NB4 (cell line): Measurements from ENCODE around the gene PDK2.

Experiments
- DNase-seq: peaks from one replicate; pipeline ENCODE4 v3.0.0; 2010; ENCODE audit warnings: low read depth
- H3K4me3 ChIP-seq: one replicate; pipeline ENCODE4 v1.5.1; 2011; ENCODE audit warnings: mild to moderate bottlenecking, low read depth, low read length, moderate library complexity
- MYC ChIP-seq: IDR thresholded peaks from 2 replicates; pipeline ENCODE4 v1.6.1; 2011; ENCODE audit warnings: low read depth, low read length
- POLR2A ChIP-seq: IDR thresholded peaks from 2 replicates; pipeline ENCODE4 v1.6.1; 2011; ENCODE audit warnings: mild to moderate bottlenecking; ENCODE audit not compliant: insufficient read length; ENCODE audit errors: extremely low read depth
- TF ChIP-seq, protein P1 (sequence below): IDR thresholded peaks from 2 replicates; pipeline ENCODE4 v1.6.1; 2011; ENCODE audit warnings: low read depth, low read length
- TF ChIP-seq, protein P2 (sequence below): IDR thresholded peaks from one replicate; pipeline ENCODE4 v1.5.1; 2012; ENCODE audit warnings: low read depth, low read length

Gene PDK2

DNA sequence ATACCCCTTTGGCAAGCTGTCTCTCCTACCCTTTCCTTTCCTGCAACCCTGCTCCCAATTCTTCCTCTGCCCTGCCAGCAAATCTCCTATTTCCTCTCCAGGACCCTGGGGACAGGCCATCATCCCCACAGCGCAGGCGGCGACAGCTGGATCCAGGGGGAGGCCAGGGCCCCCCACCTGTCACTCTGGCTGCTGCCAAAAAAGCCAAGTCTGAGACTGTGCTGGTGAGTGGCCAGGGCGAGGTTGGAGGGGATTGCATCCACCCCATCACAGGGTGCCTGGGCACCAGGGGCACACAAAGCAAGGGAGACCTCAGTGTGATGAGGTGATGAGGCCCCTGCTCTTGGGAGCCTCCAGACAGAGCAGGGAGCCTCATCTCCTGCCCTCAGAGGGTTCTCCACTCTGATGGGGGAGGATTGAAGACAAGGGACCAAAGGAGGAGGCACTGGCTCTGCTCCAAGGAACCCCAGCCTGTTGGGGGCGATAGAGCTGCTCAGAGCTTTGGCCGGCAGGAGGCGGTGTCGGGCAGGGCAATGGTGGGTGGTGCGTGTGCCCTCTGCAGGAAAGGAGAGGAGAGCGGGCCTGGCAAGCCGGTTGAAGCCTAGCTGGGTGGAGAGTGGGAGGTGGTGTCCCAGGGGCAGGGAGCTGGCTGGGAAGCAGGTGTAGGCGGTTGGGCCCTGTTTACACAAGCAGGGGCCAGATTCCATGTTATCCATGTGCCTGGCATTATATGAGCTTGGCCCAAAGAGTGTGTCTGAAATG, 15.6 kb upstream of the PDK2 start:
- DNase-seq, result peak; percentile 68
- TF ChIP-seq, protein P1, sequence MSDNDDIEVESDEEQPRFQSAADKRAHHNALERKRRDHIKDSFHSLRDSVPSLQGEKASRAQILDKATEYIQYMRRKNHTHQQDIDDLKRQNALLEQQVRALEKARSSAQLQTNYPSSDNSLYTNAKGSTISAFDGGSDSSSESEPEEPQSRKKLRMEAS, result no peak
- no peak for TF ChIP-seq POLR2A
- TF ChIP-seq MYC, result no peak
- TF ChIP-seq, protein P2, sequence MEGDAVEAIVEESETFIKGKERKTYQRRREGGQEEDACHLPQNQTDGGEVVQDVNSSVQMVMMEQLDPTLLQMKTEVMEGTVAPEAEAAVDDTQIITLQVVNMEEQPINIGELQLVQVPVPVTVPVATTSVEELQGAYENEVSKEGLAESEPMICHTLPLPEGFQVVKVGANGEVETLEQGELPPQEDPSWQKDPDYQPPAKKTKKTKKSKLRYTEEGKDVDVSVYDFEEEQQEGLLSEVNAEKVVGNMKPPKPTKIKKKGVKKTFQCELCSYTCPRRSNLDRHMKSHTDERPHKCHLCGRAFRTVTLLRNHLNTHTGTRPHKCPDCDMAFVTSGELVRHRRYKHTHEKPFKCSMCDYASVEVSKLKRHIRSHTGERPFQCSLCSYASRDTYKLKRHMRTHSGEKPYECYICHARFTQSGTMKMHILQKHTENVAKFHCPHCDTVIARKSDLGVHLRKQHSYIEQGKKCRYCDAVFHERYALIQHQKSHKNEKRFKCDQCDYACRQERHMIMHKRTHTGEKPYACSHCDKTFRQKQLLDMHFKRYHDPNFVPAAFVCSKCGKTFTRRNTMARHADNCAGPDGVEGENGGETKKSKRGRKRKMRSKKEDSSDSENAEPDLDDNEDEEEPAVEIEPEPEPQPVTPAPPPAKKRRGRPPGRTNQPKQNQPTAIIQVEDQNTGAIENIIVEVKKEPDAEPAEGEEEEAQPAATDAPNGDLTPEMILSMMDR, result peak; percentile 93

DNA sequence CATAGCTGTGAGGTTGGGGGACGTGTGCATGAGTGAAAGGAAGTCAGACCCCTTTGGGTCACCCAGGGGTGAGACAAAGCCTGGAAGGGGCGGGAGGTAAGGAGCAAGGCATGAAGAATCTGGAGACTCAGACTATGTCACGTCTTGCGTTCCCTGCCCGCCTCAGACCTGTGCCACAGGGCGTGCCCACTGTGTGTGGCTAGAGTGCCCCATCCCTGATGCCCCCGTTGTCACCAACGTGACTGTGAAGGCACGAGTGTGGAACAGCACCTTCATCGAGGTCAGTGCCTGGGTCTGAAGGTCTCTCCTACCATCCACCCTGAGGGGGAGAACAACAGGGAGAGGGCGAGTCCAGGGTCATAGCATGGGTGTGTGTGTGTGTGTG, 15.1 kb upstream of the PDK2 start:
- TF ChIP-seq, protein P1, result no peak
- TF ChIP-seq, protein P2, result no peak
- TF ChIP-seq MYC (no peak), POLR2A (no peak)
- DNase-seq, result no peak
- H3K4me3 ChIP-seq, result no peak overlapping the region

More for the DNA sequence above, 15.6 kb upstream of the PDK2 start:
- H3K4me3 ChIP-seq, result no peak overlapping the region

DNA sequence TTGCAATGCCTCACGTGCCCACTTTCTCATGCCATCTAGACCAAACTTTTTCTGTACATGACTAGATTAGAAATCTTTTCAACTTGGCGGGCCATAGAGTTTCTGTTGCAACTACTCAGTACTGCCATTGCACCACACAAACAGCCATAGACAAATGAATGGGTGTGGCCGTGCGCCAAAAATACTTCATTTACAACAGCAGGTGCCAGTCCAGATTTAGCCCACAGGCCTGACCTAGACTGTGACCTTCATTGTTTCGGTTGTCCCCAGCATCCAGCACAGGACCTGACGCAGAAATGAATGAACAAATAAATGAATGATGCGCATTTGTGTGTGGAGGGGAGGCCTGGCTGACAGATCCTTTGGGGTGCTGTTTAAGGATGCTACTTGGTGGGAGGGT, 14.3 kb upstream of the PDK2 start:
- DNase-seq, result no peak
- TF ChIP-seq POLR2A, result no peak
- TF ChIP-seq, protein P2, result no peak
- TF ChIP-seq, protein P1, result no peak
- TF ChIP-seq MYC, result no peak
- no peak overlapping the region for H3K4me3 ChIP-seq

DNA sequence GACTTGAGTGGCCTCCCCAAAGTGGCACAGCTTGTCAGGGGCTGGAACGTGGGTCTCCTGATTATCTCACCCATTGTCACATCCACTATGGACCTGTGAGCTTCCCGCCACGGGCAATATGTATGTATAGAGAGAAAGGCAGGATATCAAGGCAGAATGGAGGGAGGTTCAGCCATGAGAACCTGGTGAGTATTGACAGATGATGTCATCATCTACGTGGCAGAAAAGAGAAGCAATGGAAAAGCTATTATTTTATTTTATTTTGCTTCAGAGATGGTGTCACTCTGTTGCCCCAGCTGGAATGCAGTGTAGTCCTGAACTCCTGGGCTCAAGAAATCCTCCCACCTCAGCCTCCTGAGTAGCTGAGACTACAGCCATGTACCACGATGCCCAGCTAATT, 13.4 kb upstream of the PDK2 start:
- no peak for TF ChIP-seq POLR2A
- TF ChIP-seq, protein P1, result no peak
- no peak for TF ChIP-seq MYC
- TF ChIP-seq, protein P2, result no peak
- no peak for DNase-seq
- no peak overlapping the region for H3K4me3 ChIP-seq

DNA sequence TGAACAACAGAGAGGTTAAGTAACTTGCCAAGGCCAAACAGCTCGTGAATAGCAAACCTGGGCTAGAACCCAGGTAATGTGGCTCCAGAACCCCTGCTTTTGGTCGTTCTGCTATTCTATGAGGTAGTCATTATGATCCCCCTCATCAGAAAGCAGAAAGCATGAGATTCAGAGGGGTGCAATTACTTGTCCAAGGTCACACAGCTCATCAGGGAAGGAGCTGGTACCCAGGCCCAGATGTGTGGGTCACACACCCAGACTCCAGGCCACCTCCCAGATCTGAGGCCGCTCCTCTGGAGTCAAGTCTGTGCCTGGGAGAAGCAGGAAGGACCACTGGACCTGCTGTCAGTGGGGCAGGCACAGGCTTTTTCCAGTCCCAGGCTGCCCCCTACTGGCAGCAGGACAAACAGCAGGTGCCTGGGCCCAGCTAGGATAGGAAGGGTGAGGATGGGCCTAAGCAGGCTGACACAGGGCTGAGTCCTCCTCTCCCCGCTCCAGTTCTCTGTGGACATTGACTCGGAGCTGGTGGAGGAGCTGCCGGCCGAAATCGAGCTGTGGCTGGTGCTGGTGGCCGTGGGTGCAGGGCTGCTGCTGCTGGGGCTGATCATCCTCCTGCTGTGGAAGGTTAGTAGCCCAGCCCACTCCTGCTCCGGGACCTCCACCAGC, 7.8 kb upstream of the PDK2 start:
- TF ChIP-seq, protein P1, result 0 out of 2 replicates have a peak, but pooled peaks have one; percentile 26
- TF ChIP-seq POLR2A, result no peak
- TF ChIP-seq MYC, result no peak
- TF ChIP-seq, protein P2, result peak; percentile 92
- DNase-seq, result peak; percentile 77
- no peak overlapping the region for H3K4me3 ChIP-seq
